H7 (cell line): ENCODE results near the gene COL6A3. TPM values are rescaled to one million over a fixed set of nuclear protein-coding genes. Genes with fewer than 3 reads are reported as not detected.

Experiments used
- DNase-seq: peaks from one replicate; pipeline ENCODE4 v3.0.0; 2012
- H3K27me3 ChIP-seq: 2 replicates; pipeline ENCODE4 v1.6.0; 2011; ENCODE audit warnings: mild to moderate bottlenecking, low read length; ENCODE audit not compliant: control insufficient read depth, insufficient read depth
- H3K36me3 ChIP-seq: replicated peaks from 2 replicates; pipeline ENCODE4 v1.5.1; 2011; ENCODE audit warnings: low read length; ENCODE audit not compliant: control insufficient read depth, insufficient read depth
- H3K4me3 ChIP-seq: 2 replicates; pipeline ENCODE4 v1.5.1; 2011; ENCODE audit warnings: low read depth, mild to moderate bottlenecking, control low read depth, low read length, moderate library complexity; ENCODE audit not compliant: insufficient read depth
- total RNA-seq: library from RNA; depleted of rRNA; stranded (reverse); fragments of >200 nt; shearing (Covaris generic); gene quantifications from 2 replicates; pipeline ENCODE4 v1.2.3, GENCODE V29; 2014

The COL6A3 gene
- total RNA-seq, 1 experiment from 2014 or later = 5.1 TPM

DNA sequence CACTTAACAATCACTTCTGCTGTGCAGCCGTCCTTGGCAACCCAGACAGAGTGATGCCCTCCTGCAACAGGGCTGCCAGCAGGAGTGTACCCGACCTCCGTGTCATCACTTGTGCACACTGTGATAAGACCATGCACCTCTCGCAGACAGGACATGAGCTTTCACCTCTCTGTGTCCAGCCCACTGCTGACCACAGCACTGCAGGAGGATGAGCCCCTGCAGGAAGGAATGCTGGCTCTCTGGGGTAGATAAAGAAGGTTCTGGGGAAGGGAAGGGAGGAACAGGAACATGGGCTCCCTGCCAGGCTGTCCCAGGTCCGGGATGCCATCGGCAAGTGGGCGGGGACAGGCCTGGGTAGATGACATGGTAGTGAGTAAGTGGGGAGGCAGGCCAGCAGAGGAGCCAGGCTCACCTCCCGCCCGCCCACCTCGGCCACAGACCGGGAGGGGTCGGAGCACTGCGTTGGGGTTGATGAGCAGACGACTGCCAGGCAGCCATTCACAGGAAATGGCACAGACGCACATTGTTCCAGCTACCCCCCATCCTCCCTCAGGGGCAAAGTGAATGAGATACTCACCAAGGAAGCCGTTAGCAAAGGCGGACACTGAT lies 18.6 kb upstream of the COL6A3 start:
- H3K4me3 ChIP-seq = no peak overlapping the region
- no peaks in the 10 kb centered on the region for H3K36me3 ChIP-seq
- DNase-seq = peak; percentile 38
- H3K27me3 ChIP-seq = no peaks in the 10 kb centered on the region

DNA sequence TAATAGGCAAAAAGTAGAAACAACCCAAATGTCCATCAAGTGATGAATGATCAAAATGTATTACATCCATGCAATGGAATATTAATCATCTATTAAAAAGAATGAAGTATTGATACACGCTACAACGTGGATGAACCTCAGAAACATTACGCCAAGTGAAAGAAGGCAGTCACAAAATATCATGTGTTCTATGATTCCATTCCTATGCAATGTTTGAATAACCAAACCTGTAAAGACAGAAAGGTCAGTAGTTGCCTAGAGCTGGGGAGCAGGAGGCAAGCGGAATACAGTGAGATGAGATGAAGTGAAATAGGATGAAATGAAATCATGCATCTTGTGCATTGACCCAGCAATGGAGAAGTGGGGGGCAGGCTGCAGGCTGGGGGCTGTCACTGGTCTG lies 17.9 kb upstream of the COL6A3 start:
- no peaks in the 10 kb centered on the region for H3K27me3 ChIP-seq
- no peaks in the 10 kb centered on the region for H3K36me3 ChIP-seq
- no peak for DNase-seq
- no peak overlapping the region for H3K4me3 ChIP-seq

DNA sequence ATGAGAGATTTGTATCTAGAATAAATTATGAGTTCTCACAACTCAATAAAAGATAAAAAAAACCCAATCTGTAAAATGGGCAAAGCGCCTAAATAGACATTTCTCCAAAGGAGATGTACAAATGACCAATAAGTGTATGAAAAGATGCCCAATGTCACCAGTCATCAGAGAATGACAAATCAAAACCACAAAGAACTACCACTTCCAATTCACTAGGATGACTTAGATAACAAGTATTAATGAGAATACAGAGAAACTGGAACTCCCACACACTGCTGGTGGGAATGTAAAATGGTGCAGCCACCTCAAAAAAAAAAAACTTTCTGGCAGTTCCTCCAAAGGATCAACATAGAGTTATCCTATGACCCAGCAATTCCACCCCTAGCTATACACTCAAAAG lies 17.4 kb upstream of the COL6A3 start:
- no peaks in the 10 kb centered on the region for H3K27me3 ChIP-seq
- no peak for DNase-seq
- H3K36me3 ChIP-seq = no peaks in the 10 kb centered on the region
- no peak overlapping the region for H3K4me3 ChIP-seq

DNA sequence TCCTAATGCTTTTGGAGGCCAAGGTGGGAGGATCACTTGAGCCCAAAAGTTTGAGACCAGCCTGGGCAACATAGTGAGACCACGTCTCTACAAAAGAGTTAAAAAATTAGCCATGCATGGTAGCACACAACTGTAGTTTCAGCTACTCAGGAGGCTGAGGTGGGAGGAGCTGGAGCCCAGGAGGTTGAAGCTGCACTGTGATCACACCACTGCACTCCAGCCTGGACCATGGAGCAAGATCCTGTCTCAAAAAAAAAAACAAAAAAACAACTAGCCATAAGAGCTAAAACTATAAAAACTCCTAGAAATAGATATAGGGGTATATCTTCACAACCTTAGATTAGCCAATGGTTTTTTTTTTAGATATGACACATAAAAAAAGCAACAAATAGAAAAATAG lies 16.9 kb upstream of the COL6A3 start:
- Histone ChIP-seq H3K4me3 (no peak overlapping the region), H3K27me3 (no peaks in the 10 kb centered on the region), H3K36me3 (no peaks in the 10 kb centered on the region)
- no peak for DNase-seq

DNA sequence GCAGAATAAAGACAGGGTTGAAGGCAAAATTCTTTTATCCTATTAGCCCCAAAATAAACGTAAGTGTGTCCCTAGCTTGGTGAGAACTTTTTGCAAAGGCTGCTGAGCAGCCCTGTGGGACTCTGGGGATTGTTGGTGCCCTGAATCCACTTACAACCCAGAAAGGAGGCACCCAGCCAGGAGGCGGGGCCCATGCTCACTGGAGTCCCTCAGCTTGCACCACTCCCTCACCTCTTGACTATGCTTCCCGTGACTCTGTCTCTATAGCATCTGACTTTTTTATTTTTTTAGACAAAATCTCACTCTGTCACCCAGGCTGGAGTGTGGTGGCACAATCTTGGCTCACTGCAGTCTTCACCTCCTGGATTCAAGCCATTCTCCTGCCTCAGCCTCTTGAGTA lies 15.8 kb upstream of the COL6A3 start:
- DNase-seq = no peak
- H3K27me3 ChIP-seq = no peaks in the 10 kb centered on the region

DNA sequence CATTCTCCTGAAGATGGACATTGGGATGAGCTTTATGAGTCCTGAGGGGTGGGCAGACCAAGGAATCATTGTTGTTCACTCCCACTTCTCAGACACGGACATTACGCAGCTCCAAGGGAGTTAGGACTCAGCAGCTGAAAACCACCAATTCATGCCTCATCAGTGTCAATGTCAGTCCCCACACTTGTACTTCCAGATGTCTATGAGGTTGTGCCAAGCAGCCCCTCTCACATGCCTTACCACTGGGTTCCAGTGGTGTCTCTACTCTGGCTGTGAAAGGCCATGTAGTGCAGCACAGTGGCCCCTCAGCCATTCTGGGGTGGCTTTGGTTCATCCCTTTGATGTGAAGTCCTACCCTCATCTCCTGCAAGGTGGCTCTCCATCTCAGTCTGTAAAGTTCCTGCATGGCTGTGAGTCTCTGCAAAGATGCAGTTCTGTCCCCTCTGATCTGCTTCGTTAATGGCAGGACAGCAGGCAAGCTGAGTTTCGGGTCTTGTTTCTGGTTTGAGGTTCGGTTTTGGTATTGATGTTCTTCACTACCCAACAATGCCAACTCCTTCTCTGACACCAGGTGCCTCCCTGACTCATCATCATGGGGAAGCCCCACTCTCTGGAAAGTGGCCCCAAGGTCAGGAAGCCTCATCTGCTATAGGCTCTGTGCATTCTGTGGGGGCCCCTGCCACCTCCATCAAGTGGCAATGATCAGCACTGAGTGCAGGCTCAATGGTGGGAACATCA lies 14.0 kb upstream of the COL6A3 start:
- H3K4me3 ChIP-seq = no peak overlapping the region
- DNase-seq = no peak
- H3K36me3 ChIP-seq = no peaks in the 10 kb centered on the region
- no peaks in the 10 kb centered on the region for H3K27me3 ChIP-seq

More for the DNA sequence above, 15.8 kb upstream of the COL6A3 start:
- Histone ChIP-seq H3K36me3 (no peaks in the 10 kb centered on the region), H3K4me3 (no peak overlapping the region)

DNA sequence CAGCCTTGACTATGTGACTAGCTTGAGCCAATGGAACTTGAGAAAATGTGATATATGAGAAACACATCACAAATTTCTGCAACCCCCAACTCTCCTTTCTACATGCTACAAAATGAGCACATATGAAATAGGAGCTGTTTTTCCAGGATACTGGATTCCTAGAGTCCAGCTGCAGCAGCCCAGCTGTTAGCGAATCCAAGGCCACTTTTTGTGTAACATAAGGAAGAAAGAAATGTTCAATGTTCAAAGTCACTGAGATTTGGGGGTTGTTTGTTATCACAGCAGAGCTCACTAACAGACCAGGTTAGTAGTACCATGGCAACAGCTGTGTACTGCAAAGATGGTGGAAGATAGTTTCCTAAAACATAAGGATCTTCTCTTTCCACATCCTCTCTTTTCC lies 12.6 kb upstream of the COL6A3 start:
- no peaks in the 10 kb centered on the region for H3K27me3 ChIP-seq
- H3K36me3 ChIP-seq = no peaks in the 10 kb centered on the region
- DNase-seq = no peak

DNA sequence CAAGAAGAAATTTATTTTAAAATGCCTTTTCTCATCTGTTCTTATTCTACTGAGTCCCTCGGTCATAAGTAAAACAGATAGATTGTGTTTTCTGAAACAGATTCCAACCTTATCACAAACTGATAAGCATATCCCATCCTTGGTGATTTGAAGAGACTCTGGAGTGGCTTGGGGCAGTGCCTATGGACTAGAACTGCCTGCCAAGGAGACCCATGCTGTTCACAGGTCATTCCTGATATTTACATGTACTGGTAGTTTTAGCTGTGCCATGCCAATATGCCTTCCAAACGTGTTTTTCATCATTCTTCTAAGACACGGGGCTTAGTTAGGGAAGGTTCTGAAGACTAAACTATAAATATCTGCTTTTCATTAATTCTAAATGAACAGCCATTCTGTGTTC lies 11.4 kb upstream of the COL6A3 start:
- Histone ChIP-seq H3K36me3 (no peaks in the 10 kb centered on the region), H3K27me3 (no peaks in the 10 kb centered on the region; the same call in 1 of the 2 replicates), H3K4me3 (no peak overlapping the region)
- DNase-seq = no peak

More for the DNA sequence above, 12.6 kb upstream of the COL6A3 start:
- no peak overlapping the region for H3K4me3 ChIP-seq

DNA sequence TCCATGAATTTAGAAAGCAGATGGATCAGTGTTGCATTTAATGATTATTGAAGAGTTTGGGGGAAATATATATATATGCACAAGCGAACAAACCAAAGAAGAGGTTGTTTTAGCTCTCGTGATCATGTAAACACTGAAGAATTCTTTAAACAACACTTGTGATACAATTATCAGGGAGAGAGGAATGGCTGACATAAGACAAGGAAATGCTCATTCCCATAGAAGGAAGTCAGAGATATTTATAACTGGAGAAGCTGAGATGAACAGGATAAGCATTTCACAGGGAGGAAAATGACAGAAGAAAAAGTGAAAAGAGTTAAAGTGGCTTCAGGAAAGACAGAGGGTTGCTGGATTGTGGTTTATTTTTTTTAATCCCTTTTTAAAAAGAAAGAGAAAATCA lies 10.6 kb upstream of the COL6A3 start:
- Histone ChIP-seq H3K36me3 (no peaks in the 10 kb centered on the region), H3K27me3 (no peaks in the 10 kb centered on the region; the same call in 1 of the 2 replicates)
- no peak for DNase-seq

DNA sequence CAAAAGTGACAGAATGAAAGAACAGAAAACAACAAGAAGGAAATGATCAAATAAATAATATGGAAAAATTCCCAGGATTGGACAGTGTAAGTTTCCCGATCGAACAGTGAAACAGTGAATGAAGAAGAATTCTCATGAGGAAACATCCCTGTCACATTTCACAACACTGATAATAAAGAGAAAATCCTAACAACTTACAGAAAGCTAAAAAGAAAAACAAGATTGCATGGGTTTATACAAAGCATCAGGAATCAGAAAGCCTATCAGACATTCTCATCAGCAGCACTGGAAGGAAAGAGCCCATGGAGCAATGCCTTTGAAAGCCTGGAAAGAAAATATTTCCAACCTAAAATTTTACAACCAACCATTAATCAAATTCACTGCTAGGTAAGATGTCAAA lies 9.9 kb upstream of the COL6A3 start:
- no peak for DNase-seq
- no peak overlapping the region for H3K4me3 ChIP-seq
- H3K27me3 ChIP-seq = no peaks in the 10 kb centered on the region; the same call in 1 of the 2 replicates
- H3K36me3 ChIP-seq = no peaks in the 10 kb centered on the region

More for the DNA sequence above, 10.6 kb upstream of the COL6A3 start:
- H3K4me3 ChIP-seq = no peak overlapping the region

DNA sequence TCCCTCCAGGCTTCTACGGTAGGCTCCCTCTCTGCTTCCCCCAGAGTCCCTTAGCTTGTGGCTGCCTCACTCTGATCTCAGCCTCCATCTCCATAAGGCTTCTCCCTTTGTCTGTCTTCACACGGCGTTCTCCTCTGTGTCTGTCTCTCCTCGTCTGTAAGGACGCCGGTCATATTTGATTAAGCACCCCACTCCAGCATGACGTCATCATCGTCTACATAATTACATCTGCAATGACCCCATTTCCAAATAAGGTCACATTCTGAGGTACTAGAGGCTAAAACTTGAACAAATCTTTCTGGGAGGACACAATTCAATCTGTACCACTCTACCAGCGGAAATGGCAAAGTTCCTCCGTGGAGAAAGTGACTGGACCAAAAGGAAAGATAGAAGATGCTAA lies 8.3 kb upstream of the COL6A3 start:
- Histone ChIP-seq H3K36me3 (no peaks in the 10 kb centered on the region), H3K4me3 (no peak overlapping the region), H3K27me3 (no peaks in the 10 kb centered on the region; the same call in 1 of the 2 replicates)
- DNase-seq = no peak

DNA sequence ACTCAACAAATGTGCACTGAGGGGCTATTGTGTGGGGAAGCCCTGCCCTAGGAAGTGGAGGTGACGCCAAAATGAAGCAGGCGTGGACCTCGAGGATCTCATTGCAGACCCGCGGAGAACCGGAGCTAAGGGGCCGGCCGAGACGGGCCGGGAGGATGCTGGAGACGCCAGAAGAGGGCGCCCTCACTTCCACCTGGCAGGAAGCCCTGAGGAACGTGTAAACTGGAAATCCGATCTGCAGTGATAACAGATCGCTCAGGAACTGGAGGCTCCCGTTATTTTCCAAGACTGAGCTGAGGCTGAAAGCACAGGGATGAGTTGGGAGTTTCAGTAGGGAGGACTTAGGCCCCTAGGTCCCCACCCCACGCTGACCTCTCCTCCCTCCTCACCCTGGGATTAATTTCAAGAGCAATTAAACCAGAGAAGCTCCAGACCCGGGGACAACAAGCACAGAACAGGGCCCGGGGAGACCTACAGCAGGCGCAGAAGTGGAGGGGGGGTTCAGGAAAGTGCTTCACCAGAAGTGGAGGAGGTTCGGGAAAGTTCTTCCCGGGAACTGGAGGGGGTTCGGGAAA lies 7.7 kb upstream of the COL6A3 start:
- no peaks in the 10 kb centered on the region; the same call in 1 of the 2 replicates for H3K27me3 ChIP-seq
- H3K36me3 ChIP-seq = no peaks in the 10 kb centered on the region
- DNase-seq = peak; percentile 85

DNA sequence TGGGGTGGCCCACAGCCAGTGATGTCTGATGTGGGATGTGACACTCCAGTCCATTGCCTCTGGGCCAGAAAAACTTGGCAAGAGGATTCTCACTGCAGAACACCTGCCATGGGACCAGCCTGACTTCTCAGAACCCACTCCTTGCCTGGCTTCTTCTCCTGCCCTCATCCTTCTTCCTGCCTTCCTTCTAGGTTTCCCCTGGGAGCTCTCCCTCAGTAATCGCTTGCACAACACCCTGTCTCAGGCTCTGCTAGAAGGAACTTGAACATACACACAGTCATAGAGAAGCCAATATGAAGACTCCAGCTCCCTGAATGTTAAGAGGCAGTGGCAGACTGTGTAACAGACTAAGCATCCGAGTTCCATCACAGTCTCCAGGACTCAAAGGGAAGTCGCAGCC lies 4.3 kb upstream of the COL6A3 start:
- Histone ChIP-seq H3K4me3 (no peak overlapping the region), H3K36me3 (no peaks in the 10 kb centered on the region), H3K27me3 (no peaks in the 10 kb centered on the region; the same call in 1 of the 2 replicates)
- no peak for DNase-seq

More for the DNA sequence above, 7.7 kb upstream of the COL6A3 start:
- H3K4me3 ChIP-seq = no peak overlapping the region

DNA sequence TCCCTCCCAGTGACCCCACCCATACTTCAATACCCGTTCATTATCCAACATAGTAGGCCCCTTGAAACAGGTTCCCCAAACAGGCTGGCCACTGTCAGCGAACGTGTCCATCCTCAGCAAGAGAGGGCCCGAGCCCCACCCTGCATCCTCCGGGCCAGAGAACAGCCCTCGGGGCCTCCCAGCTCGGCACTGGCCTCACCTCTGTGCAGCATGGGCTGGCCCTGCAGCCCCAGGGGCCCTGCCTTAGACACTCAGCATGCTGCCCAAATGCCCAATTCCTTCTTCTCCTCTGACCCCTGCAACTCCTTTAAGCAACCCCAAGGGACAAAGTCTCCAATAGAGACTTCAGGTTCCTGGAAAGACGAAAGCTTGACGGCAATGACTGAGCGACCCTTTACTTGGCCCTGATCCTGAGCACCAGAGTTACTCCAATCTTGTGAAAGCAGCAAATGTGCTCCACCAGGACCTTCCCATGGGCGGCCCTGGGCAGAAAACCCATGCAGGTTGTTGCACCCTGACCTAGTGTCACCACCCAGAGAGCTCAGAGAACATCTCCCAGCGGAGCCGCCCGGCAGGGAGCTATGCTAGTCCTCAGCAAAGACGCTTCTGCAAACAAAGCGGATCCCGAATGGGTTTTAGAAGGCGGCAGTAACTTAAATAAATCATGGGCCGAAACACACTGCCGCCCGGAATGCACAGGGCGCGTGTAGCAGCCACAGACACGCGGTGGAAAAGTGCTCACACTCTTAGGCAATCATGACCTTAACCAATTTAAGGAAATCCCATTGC lies 782 bp downstream of the COL6A3 start:
- Histone ChIP-seq H3K4me3 (no peak overlapping the region), H3K36me3 (no peaks in the 10 kb centered on the region)

More for the DNA sequence above, 782 bp downstream of the COL6A3 start:
- H3K27me3 ChIP-seq = no peaks in the 10 kb centered on the region
- no peak for DNase-seq
